Measurements from ENCODE around the gene OSBPL1A. TPM values are rescaled to one million over a fixed set of nuclear protein-coding genes. Genes with fewer than 3 reads are reported as not detected.
A peak's percentile ranks its signal among the peaks of the same experiment; 100 is the strongest.

The OSBPL1A gene
- total RNA-seq, 8 experiments from 2014 or later = 15.2 to 42.4 (median 23.9) TPM

GRCh38 chr18:24214144-24214543, 183.5 kb downstream of the OSBPL1A start:
- 69 to 100% (median 89%) methylated on average over 3 to 6 of the region's 6 CpGs; no CpG with 5 or more reads in 1 of the 10 experiments for WGBS, 10 experiments
- no peak for ATAC-seq (replicated peaks in 6 of 8)
- in situ Hi-C loops (cut with MboI; ENCODE audit: low pct_unique_long_range_greater_than_20kb in 2 of 9, low sequenced_read_pairs in 9 of 9, unreplicated experiment in 9 of 9) = no loop called here
- no peak overlapping the region for H3K27ac ChIP-seq
- no peaks in the 10 kb centered on the region for H3K4me1 ChIP-seq (replicated peaks in 1 of 2)
- no peak overlapping the region for H3K4me3 ChIP-seq

DNA sequence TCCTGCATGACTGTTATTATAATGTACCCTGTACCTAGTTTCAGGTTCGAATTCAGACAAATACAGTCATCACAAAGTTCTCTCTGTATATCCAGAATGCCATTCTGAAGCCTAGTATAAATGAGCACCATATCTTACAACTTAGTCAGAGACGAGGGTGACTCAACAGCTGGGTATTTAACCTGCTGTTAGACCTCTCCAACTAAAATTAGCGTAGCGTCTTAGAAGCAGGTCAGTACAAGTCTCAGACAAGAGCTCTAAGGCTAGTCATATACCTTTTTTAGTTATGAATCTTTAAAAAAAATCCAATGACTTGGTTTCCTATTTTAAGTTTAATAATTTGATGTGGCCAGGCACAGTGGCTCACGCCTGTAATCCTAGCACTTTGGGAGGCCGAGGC, 184.7 kb downstream of the OSBPL1A start:
- H3K4me1 ChIP-seq (replicated peaks in 1 of 2) = no peaks in the 10 kb centered on the region
- peak in 1 of 8 experiments; percentile 18 for ATAC-seq (replicated peaks in 6 of 8)
- in situ Hi-C loops (cut with MboI; ENCODE audit: low pct_unique_long_range_greater_than_20kb in 2 of 9, low sequenced_read_pairs in 9 of 9, unreplicated experiment in 9 of 9) = no loop called here
- WGBS, 10 experiments = 29 to 100% (median 94%) methylated on average over 1 to 4 of the region's 6 CpGs
- H3K27ac ChIP-seq = no peak overlapping the region
- no peak overlapping the region for H3K4me3 ChIP-seq

GRCh38 chr18:24209558-24209957, 188.1 kb downstream of the OSBPL1A start:
- in situ Hi-C loops (cut with MboI; ENCODE audit: low pct_unique_long_range_greater_than_20kb in 2 of 9, low sequenced_read_pairs in 9 of 9, unreplicated experiment in 9 of 9) = no loop called here
- no peaks in the 10 kb centered on the region for H3K4me1 ChIP-seq (replicated peaks in 1 of 2)
- no peak overlapping the region for H3K27ac ChIP-seq
- no peak overlapping the region for H3K4me3 ChIP-seq
- ATAC-seq (replicated peaks in 6 of 8) = no peak
- WGBS, 10 experiments = 54 to 100% (median 89%) methylated on average over 2 to 6 of the region's 6 CpGs

- ATAC-seq (replicated peaks in 6 of 8) = no peak
- H3K27ac ChIP-seq = no peak overlapping the region
These were observed 189.2 kb downstream of the OSBPL1A start for GRCh38 chr18:24208270-24209035.

DNA sequence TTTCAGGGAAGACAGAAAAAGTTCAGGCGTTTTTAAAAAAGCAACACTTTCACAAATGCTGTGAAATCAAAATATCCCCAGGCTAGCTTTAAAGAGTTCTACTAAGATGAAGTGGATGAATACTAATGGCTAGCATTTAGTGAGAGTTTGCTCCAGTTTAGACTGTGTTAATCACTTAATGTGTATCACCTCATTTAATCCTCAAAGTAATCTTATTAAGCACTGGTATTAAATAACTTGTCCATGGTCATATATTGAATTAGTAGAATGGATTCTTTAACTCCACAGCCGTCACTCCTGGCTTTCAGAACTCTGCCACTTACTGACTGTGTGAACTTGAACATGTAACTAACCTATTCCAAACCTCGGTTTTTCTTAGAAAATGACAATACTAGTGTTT, 192.7 kb downstream of the OSBPL1A start:
- 60 to 100% (median 79%) methylated on average over 1 to 3 of the region's 3 CpGs for WGBS, 10 experiments
- Histone ChIP-seq H3K4me1 (replicated peaks in 1 of 2) (peaks cover 5 to 11% of the 10 kb centered on the region in 2 donors), H3K4me3 (no peak overlapping the region), H3K27ac (no peak overlapping the region)
- ATAC-seq (replicated peaks in 6 of 8) = no peak
- in situ Hi-C loops (cut with MboI; ENCODE audit: low pct_unique_long_range_greater_than_20kb in 2 of 9, low sequenced_read_pairs in 9 of 9, unreplicated experiment in 9 of 9) = no loop called here

More at GRCh38 chr18:24208270-24209035, 189.2 kb downstream of the OSBPL1A start:
- 0 to 57% (median 38%) methylated on average over 1 to 2 of the region's 2 CpGs; no CpG with 5 or more reads in 2 of the 10 experiments for WGBS, 10 experiments
- in situ Hi-C loops (cut with MboI; ENCODE audit: low pct_unique_long_range_greater_than_20kb in 2 of 9, low sequenced_read_pairs in 9 of 9, unreplicated experiment in 9 of 9) = no loop called here
- H3K4me3 ChIP-seq = no peak overlapping the region
- no peaks in the 10 kb centered on the region for H3K4me1 ChIP-seq (replicated peaks in 1 of 2)

DNA sequence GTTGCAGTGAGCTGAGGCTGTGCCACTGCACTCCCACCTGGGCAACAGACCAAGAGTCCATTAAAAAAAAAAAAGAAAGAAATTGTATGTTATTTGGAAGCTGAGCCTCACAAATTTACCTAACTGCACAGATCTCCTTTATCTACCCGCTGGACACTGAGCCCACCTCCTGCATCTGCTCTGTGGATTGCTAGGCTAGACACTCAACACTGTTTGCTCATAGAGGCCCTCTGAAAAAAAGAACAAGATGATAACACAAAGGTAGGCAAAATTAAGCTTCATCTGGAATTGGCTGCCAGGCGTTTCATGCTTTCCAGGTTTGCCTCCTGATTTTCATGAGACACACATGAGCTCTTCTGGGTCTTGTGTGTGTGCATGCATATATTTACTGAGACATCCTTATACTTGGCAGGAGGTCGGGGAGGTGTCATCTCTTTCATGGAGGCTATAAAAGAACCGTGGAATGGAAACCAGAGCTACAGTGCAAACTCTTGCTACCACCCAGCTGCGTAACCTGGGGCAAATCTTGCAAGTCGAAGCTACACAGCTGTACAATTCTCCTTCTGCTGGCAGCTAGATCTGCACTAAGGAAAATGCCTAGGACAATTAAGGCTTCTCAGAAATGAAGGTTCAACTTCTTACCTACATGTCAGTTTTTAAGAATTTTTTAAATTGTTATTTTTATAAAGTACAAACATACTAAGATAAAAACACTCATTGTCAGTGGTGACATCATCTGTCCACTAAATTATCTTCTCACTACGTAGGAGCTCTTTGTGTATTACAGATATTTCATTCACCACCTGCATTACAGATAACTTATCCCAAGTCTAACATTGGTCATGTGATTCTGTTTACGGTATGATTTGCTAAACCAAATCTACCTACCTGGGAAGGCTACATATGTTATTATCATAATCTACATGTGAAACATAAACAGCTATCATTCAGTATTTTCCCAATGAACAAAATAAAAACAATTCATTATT, 195.6 kb downstream of the OSBPL1A start:
- in situ Hi-C loops (cut with MboI; ENCODE audit: low pct_unique_long_range_greater_than_20kb in 2 of 9, low sequenced_read_pairs in 9 of 9, unreplicated experiment in 9 of 9) = no loop called here
- 66 to 100% (median 89%) methylated on average over 1 to 7 of the region's 8 CpGs for WGBS, 10 experiments
- no peak overlapping the region for H3K27ac ChIP-seq
- no peak overlapping the region for H3K4me3 ChIP-seq
- H3K4me1 ChIP-seq (replicated peaks in 1 of 2) = peaks cover 5 to 11% of the 10 kb centered on the region in 2 donors
- ATAC-seq (replicated peaks in 6 of 8) = peak in 4 of 8 experiments; percentile 43 to 80 (median 66)

DNA sequence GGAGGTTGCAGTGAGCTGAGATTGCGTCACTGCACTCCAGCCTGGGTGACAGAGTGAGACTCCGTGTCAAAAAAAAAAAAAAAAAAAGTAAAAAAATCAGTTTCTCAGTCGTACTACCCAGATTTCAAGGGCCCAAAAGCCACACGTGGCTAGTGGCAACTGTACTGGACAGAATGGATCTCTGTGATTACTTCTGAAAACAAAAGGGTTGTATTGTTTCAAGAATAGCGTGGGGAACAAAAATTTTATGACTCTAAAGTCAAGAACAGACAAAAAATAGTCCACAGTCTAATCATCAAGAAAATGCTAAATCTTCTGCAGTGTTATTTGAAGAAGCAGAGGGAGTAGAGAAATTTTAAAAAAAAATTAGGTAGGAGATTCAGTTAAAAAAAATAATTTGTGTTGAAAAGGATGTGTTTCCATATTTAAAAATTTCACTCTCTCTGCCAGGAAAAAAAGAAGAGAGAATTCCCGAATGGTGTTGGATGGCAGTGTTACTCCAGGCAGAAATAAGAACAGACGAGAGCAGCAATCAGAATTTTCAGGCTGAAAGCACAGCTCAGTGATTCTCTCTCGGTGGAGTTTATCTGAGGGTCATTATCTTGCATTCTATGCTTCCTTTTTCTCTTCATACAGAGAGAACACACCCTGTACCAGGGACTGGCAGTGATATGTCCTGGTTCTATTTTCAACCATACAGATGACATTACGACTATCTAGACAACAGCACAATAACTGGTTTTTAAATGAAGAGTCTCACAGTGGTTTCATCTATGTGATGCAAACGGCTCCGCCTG, 196.9 kb downstream of the OSBPL1A start:
- in situ Hi-C loops (cut with MboI; ENCODE audit: low pct_unique_long_range_greater_than_20kb in 2 of 9, low sequenced_read_pairs in 9 of 9, unreplicated experiment in 9 of 9) = no loop called here
- peak in 4 of 8 experiments; percentile 24 to 45 (median 34) for ATAC-seq (replicated peaks in 6 of 8)
- WGBS, 10 experiments = 51 to 84% (median 69%) methylated on average over 5 to 10 of the region's 11 CpGs

DNA sequence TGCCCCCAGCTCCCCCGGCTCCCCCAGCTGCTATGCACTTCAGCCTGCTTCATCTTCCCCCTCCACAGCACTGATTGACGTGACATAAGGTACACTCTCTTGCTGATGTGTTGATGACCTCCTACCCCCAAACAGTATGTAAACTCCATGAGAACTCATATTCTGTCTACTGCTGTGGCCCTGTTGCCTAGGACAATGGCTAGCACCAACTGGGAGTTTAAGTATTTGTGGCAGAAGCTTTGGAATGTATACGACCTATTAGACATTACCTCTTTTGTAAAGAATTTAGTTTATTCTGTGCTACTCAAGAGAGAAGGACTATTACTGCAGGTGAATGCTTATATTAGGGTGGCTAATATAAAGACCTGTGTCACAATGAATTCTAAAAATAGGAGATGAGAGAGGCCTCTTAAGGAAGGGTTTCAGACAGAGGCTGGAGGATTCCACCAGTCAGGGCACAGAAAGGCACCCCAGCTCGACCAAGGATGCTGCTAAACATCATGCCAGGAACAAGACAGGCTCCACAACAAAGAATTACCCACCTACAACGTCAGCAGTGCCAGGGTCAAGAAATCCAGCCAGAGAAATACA, 198.2 kb downstream of the OSBPL1A start:
- Histone ChIP-seq H3K4me1 (replicated peaks in 1 of 2) (peaks cover 5 to 11% of the 10 kb centered on the region in 2 donors), H3K27ac (no peak overlapping the region), H3K4me3 (no peak overlapping the region)
- in situ Hi-C loops (cut with MboI; ENCODE audit: low pct_unique_long_range_greater_than_20kb in 2 of 9, low sequenced_read_pairs in 9 of 9, unreplicated experiment in 9 of 9) = no loop called here
- WGBS, 10 experiments = 0 to 100% (median 78%) methylated on average over 1 to 4 of the region's 5 CpGs; no CpG with 5 or more reads in 1 of the 10 experiments
- peak in 1 of 8 experiments; percentile 65 for ATAC-seq (replicated peaks in 6 of 8)

More for the DNA sequence above, 196.9 kb downstream of the OSBPL1A start:
- H3K4me3 ChIP-seq = no peak overlapping the region
- H3K27ac ChIP-seq = no peak overlapping the region
- peaks cover 5 to 11% of the 10 kb centered on the region in 2 donors for H3K4me1 ChIP-seq (replicated peaks in 1 of 2)

GRCh38 chr18:24198461-24198860, 199.2 kb downstream of the OSBPL1A start:
- 84 to 100% (median 100%) methylated on average over 2 to 9 of the region's 9 CpGs; no CpG with 5 or more reads in 5 of the 10 experiments for WGBS, 10 experiments
- in situ Hi-C loops (cut with MboI; ENCODE audit: low pct_unique_long_range_greater_than_20kb in 2 of 9, low sequenced_read_pairs in 9 of 9, unreplicated experiment in 9 of 9) = no loop called here
- no peak overlapping the region for H3K4me3 ChIP-seq
- H3K27ac ChIP-seq = no peak overlapping the region
- H3K4me1 ChIP-seq (replicated peaks in 1 of 2) = peaks cover 5 to 11% of the 10 kb centered on the region in 2 donors
- ATAC-seq (replicated peaks in 6 of 8) = no peak

GRCh38 chr18:24197412-24197811, 200.2 kb downstream of the OSBPL1A start:
- WGBS, 10 experiments = 0 to 100% (median 91%) methylated on average over 1 of the region's 1 CpG; no CpG with 5 or more reads in 3 of the 10 experiments
- peaks cover 5 to 11% of the 10 kb centered on the region in 2 donors for H3K4me1 ChIP-seq (replicated peaks in 1 of 2)
- H3K4me3 ChIP-seq = no peak overlapping the region
- ATAC-seq (replicated peaks in 6 of 8) = no peak
- in situ Hi-C loops (cut with MboI; ENCODE audit: low pct_unique_long_range_greater_than_20kb in 2 of 9, low sequenced_read_pairs in 9 of 9, unreplicated experiment in 9 of 9) = no loop called here
- no peak overlapping the region for H3K27ac ChIP-seq

DNA sequence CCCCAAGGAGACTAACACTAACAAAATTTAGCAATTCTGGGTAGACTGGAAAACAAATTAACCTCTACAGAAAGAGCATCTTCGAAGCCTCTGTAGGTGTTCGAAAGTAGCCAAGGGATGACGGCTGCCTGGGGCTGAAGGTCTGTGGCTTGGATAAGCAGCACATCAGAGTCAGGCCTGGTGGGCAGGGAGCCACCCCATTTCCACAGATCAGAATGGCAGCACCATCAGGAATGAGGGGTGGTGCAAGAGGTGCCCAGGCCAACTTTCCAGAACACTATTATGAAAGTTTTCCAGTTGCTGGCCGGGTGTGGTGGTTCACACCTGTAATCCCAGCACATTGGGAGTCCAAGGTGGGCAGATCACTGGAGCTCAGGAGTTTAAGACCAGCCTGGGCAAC, 200.9 kb downstream of the OSBPL1A start:
- 90 to 100% (median 93%) methylated on average over 1 to 4 of the region's 4 CpGs; no CpG with 5 or more reads in 3 of the 10 experiments for WGBS, 10 experiments
- ATAC-seq (replicated peaks in 6 of 8) = no peak
- Histone ChIP-seq H3K4me1 (replicated peaks in 1 of 2) (peaks cover 3 to 7% of the 10 kb centered on the region in 2 donors), H3K27ac (no peak overlapping the region), H3K4me3 (no peak overlapping the region)
- in situ Hi-C loops (cut with MboI; ENCODE audit: low pct_unique_long_range_greater_than_20kb in 2 of 9, low sequenced_read_pairs in 9 of 9, unreplicated experiment in 9 of 9) = no loop called here
